K562 (cell line): ENCODE data around the gene STAT4.

ENCODE experiments used
- MECOM ChIP-seq: fragments of 250-450 bp; sonication (Bioruptor Pico); IDR thresholded peaks from 2 replicates; pipeline ENCODE4 v1.8.0; 2022; ENCODE audit warnings: inconsistent platforms
- PHF8 ChIP-seq: fragments of 200-600 bp; sonication (generic); IDR thresholded peaks from 2 replicates; pipeline ENCODE4 v1.6.1; 2012; ENCODE audit warnings: mixed run types, mild to moderate bottlenecking, inconsistent platforms, low read length, moderate library complexity, borderline replicate concordance
- SP1 ChIP-seq: sonication (generic); formaldehyde crosslinking; IDR thresholded peaks from 2 replicates; pipeline ENCODE4 v1.8.1; 2022; ENCODE audit warnings: mild to moderate bottlenecking, missing genetic modification reagents
- YY1 ChIP-seq, 3 experiments: IDR thresholded peaks; 2 replicates each; pipeline ENCODE4 v1.6.1; 2011; ENCODE audit warnings: low read length in 2 of 3, mild to moderate bottlenecking in 2 of 3, moderate library complexity in 2 of 3, borderline replicate concordance in 1 of 3, control low read depth in 1 of 3, low read depth in 1 of 3; ENCODE audit not compliant: insufficient read depth in 3 of 3, insufficient replicate concordance in 2 of 3, control insufficient read depth in 1 of 3, insufficient read length in 1 of 3; ENCODE audit errors: extremely low read depth in 1 of 3
- ZNF79 ChIP-seq: fragments of 250-450 bp; sonication (Bioruptor Pico); IDR thresholded peaks from 2 replicates; pipeline ENCODE4 v1.4.0; 2020; ENCODE audit warnings: low read depth, mild to moderate bottlenecking, moderate library complexity
- TF ChIP-seq, protein P1 (sequence below): sonication (generic); formaldehyde crosslinking; IDR thresholded peaks from 2 replicates; pipeline ENCODE4 v1.8.0; 2023; ENCODE audit warnings: mild to moderate bottlenecking, missing genetic modification reagents
- TF ChIP-seq, protein P2 (sequence below): IDR thresholded peaks from 2 replicates; pipeline ENCODE4 v1.6.1; 2016; ENCODE audit warnings: missing genetic modification characterization, missing compliant biosample characterization
- TF ChIP-seq, protein P3 (sequence below), 3 experiments: IDR thresholded peaks in 2 of 3; conservative IDR thresholded peaks in 1 of 3; 2 replicates each; pipeline ENCODE4 v1.5.1; 2011 to 2012; ENCODE audit warnings: low read length in 3 of 3, mild to moderate bottlenecking in 3 of 3, control low read depth in 2 of 3, improper control_type of control experiment in 1 of 3, inconsistent platforms in 1 of 3, low read depth in 1 of 3, mixed read lengths in 1 of 3, moderate library complexity in 1 of 3; ENCODE audit not compliant: insufficient read depth in 2 of 3

DNA sequence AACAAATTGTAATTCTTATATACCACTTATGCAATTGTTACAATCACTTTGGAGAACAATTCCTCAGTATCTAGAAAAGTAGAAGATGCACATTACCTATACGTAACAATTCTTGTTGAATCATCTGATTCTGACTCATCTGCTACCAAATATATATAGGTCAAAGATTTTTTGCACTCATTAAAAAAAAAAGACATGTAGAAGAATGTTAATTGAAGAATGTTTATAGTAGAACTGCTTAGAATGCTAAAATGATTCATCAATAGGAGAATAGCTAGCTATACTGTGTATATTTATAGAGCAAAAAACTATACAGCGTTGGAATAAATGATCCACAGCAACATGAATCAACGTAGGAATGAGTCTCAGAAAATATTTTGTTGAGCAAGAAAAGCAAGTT lies 107.4 kb downstream of the STAT4 start:
- no peak for TF ChIP-seq ZNF79
- TF ChIP-seq MECOM (CRISPR knock-in tag), result no peak
- TF ChIP-seq, protein P1, sequence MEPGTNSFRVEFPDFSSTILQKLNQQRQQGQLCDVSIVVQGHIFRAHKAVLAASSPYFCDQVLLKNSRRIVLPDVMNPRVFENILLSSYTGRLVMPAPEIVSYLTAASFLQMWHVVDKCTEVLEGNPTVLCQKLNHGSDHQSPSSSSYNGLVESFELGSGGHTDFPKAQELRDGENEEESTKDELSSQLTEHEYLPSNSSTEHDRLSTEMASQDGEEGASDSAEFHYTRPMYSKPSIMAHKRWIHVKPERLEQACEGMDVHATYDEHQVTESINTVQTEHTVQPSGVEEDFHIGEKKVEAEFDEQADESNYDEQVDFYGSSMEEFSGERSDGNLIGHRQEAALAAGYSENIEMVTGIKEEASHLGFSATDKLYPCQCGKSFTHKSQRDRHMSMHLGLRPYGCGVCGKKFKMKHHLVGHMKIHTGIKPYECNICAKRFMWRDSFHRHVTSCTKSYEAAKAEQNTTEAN (CRISPR knock-in tag), result no peak
- no peak for TF ChIP-seq SP1 (CRISPR knock-in tag)
- TF ChIP-seq, protein P2, sequence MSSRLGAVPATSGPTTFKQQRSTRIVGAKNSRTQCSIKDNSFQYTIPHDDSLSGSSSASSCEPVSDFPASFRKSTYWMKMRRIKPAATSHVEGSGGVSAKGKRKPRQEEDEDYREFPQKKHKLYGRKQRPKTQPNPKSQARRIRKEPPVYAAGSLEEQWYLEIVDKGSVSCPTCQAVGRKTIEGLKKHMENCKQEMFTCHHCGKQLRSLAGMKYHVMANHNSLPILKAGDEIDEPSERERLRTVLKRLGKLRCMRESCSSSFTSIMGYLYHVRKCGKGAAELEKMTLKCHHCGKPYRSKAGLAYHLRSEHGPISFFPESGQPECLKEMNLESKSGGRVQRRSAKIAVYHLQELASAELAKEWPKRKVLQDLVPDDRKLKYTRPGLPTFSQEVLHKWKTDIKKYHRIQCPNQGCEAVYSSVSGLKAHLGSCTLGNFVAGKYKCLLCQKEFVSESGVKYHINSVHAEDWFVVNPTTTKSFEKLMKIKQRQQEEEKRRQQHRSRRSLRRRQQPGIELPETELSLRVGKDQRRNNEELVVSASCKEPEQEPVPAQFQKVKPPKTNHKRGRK (tag), result no peak
- no peak for TF ChIP-seq YY1 (IDR thresholded peaks at IDR 0.05; ENCODE audit: borderline replicate concordance in 1 of 3, control insufficient read depth in 1 of 3, extremely low read depth in 1 of 3, insufficient read depth in 3 of 3, insufficient read length in 1 of 3, insufficient replicate concordance in 2 of 3, low read depth in 1 of 3, low read length in 2 of 3)
- TF ChIP-seq PHF8, result no peak
- TF ChIP-seq, protein P3, sequence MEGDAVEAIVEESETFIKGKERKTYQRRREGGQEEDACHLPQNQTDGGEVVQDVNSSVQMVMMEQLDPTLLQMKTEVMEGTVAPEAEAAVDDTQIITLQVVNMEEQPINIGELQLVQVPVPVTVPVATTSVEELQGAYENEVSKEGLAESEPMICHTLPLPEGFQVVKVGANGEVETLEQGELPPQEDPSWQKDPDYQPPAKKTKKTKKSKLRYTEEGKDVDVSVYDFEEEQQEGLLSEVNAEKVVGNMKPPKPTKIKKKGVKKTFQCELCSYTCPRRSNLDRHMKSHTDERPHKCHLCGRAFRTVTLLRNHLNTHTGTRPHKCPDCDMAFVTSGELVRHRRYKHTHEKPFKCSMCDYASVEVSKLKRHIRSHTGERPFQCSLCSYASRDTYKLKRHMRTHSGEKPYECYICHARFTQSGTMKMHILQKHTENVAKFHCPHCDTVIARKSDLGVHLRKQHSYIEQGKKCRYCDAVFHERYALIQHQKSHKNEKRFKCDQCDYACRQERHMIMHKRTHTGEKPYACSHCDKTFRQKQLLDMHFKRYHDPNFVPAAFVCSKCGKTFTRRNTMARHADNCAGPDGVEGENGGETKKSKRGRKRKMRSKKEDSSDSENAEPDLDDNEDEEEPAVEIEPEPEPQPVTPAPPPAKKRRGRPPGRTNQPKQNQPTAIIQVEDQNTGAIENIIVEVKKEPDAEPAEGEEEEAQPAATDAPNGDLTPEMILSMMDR (IDR thresholded peaks at IDR 0.05 in 2 of 3, conservative IDR thresholded peaks at IDR 0.05 in 1 of 3; ENCODE audit: insufficient read depth in 2 of 3, low read depth in 1 of 3, low read length in 3 of 3), result no peak
